ENCODE data around the gene C1orf116.

C1orf116 gene

DNA sequence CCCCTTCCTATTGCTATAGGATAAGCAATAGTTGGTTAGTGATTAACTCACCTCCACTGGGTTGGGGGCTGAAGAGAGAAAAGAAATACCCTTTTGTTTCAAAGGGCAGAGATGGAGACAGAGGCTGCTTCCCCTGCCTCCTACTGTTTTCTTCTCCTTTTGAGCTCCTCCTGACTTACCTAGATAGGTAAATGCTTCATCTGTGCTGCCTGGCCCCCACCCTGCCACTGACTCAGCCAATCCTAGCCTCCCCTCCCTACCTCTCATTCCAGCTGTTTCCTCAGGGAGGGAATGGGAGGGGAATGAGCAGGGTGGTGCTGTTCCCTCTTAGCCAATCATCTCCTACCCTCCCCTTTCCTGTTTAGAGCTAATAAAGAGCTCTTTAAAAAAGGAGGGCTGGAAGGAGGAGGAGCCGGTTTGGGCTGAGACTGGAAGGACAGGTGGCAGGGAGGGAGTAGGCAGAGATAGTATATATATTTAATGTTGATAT lies at the start of gene C1orf116:
TSS of gene C1orf116 (minus strand) at position 229 of the 490 bp plus-strand sequence. CDS start 5,158 bp downstream, outside the sequence.
- no peaks in the 10 kb centered on the region for H3K9me3 Mint-ChIP-seq
- H3K4me3 Mint-ChIP-seq = no peak within 1 kb of the TSS
- no peaks in the 10 kb centered on the region for H3K36me3 Mint-ChIP-seq
- H3K27ac Mint-ChIP-seq = no peak within 1 kb of the TSS
- H3K27me3 Mint-ChIP-seq = peaks cover 51% of the 10 kb centered on the region
- ATAC-seq = no peak
- no peaks in the 10 kb centered on the region for H3K4me1 Mint-ChIP-seq

DNA sequence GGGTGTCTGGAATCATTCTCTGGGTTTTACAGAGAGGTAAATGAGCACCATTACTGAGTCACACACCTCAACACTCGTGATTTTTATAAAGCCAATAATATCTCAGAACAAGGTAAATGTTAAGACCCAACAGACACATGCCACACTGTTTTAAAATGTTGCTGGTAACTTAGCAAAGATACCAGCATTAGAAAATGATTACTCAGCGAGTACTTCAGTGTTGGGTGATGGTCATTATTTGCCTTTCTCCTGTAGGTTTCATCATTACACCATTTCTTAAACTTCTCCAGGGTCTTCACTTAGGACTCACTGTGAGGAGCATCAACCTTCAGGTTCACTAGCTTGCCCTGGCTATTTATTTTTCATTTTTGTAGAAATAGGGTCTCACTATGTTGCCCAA lies 49.2 kb upstream of the C1orf116 start:
- H3K36me3 Mint-ChIP-seq = no peaks in the 10 kb centered on the region

DNA sequence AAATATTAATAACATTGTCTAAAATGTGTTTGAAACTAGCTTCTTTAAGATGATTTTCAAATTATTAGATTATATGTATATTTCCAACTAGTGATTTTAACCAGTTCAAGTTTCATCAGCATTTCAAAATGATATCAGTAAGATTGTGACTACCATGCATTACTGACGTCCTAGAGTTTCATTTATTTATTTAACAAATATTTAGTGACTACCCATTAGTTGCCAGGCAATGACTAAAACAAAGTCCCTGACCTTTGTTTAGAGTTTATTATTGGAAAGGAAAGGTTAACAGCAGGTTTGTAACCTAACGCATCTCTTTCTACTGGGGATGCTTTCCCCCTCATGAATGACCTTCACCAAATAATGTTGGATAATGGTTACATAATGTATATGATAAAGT lies 48.5 kb upstream of the C1orf116 start:
- H3K4me1 Mint-ChIP-seq = peaks cover 11% of the 10 kb centered on the region
- H3K4me3 Mint-ChIP-seq = no peak overlapping the region
- H3K27ac Mint-ChIP-seq = no peak overlapping the region
- H3K27me3 Mint-ChIP-seq = no peaks in the 10 kb centered on the region
- H3K9me3 Mint-ChIP-seq = no peaks in the 10 kb centered on the region
- H3K36me3 Mint-ChIP-seq = no peaks in the 10 kb centered on the region
- ATAC-seq = no peak

More for the DNA sequence above, 49.2 kb upstream of the C1orf116 start:
- Mint-ChIP-seq H3K4me1 (peaks cover 11% of the 10 kb centered on the region), H3K4me3 (no peak overlapping the region), H3K27ac (no peak overlapping the region), H3K9me3 (no peaks in the 10 kb centered on the region), H3K27me3 (no peaks in the 10 kb centered on the region)
- ATAC-seq = no peak

DNA sequence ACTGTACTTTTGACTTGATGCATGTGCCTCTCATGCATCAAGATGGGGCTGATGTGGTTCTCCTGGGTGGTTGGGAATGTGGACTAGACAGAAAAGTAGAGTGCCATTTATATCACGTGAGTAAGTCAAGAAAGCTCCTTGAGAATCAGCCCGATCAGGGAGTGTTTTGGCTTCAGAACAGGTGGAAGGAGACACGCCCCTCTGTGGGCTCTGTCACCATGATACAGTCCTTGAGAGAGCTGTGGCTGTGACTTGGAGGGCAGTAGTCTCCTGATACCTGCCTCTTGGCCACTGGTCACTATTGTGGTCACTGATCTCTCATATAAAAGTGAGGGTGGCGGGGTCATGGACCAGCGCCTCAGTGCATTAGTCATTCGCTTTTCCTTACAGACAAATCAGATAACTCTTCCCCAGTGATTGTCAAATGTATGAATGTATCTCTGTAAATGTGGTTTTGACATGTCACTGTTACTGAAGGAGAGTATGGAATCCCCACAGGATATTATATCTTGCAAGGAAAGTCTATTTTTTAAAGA lies 47.2 kb upstream of the C1orf116 start:
- H3K27me3 Mint-ChIP-seq = no peaks in the 10 kb centered on the region
- no peak for ATAC-seq
- H3K9me3 Mint-ChIP-seq = no peaks in the 10 kb centered on the region
- peaks cover 5% of the 10 kb centered on the region for H3K36me3 Mint-ChIP-seq
- H3K4me1 Mint-ChIP-seq = peaks cover 4% of the 10 kb centered on the region
- no peak overlapping the region for H3K4me3 Mint-ChIP-seq
- no peak overlapping the region for H3K27ac Mint-ChIP-seq

DNA sequence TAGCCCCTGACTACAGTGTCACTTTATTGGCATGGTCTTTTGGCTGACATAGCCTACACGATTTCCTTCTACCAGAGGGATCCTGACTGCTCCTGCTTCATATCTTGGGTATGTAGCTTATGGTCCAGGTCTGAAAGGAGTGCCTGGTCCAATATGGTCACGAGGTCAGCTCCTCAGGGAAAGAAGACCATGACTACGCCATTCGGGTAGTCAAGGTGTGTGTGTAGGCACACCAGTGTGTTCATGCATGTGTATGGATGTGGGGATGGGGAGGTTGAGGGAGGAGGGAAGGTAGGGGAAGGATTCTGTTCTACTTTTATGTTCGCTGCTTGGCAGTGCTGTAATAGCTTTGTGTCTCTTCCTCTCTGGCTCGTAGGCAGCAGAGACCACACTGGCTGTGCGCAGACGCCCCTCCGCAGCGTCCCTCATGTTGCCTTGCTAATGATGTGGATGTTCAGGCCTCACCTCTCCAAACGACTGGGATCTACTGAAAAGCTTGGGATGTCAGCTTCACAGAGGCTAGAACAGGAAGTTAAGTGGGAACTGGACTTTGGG lies 46.1 kb upstream of the C1orf116 start:
- H3K36me3 Mint-ChIP-seq = peaks cover 11% of the 10 kb centered on the region
- H3K27ac Mint-ChIP-seq = no peak overlapping the region
- H3K27me3 Mint-ChIP-seq = no peaks in the 10 kb centered on the region
- no peaks in the 10 kb centered on the region for H3K4me1 Mint-ChIP-seq
- no peaks in the 10 kb centered on the region for H3K9me3 Mint-ChIP-seq
- no peak overlapping the region for H3K4me3 Mint-ChIP-seq
- ATAC-seq = no peak

DNA sequence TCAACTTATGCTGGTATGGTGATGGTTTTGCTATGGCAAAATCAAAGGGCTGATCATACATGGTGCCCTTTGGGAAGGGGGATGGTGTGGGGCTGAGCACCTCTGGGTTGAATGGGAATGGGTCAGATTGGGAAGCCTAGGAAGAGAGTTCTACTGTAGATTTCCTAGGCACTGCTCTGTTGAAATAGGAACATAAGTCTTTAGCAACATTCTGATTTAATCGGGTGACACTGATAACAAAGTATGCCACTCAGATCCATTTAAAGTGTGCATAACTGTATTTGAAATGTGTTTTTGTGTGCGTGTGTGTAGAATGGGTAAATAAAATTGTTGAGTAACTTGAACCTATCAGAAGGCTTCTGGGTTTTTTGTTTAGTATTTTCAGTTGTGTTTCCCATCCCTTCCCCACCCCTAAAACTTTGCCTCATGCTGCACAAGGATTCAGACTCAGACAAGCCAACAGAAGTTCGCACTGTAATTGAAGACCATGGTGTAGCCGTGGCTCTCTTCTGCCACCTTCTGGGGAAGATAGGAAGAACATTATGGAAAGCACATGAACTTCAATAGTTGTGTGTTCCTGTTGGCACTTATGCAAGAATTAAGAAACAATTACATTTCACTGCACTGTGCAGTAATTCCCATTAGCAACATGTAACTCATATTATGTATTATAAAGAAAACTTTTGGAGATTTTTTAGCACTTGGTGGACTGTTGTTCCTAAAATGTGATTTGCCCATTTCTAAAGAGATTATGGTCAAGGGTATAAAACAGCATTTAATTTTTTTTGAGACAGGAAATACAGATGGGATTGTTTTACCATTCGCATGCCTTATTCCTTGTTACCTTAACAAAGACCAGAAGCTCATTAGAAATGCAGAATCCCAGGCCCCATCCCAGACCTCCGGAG lies 45.2 kb upstream of the C1orf116 start:
- no peaks in the 10 kb centered on the region for H3K9me3 Mint-ChIP-seq
- no peak overlapping the region for H3K27ac Mint-ChIP-seq
- peaks cover 20% of the 10 kb centered on the region for H3K36me3 Mint-ChIP-seq
- H3K4me1 Mint-ChIP-seq = no peaks in the 10 kb centered on the region
- H3K4me3 Mint-ChIP-seq = no peak overlapping the region
- ATAC-seq = peak; percentile 72
- H3K27me3 Mint-ChIP-seq = no peaks in the 10 kb centered on the region

DNA sequence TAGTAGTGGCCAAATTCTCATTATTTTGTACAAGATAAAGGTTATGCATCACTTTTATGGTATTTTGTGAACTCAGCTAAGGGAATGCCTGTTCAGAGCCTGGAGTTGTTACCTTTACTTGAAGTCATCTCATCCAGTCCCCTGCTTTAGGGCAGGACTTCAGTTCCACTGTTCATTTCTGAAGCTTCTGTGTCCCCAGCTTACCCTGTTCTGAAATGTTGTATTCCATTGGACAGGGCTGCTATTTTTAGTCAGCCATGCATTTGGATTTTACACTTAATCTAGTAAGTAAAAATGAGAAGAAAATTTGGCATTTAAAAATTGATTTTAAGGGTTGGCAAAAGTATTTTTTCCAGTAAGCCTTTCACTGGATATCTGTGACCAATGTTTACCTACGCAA lies 44.5 kb upstream of the C1orf116 start:
- no peaks in the 10 kb centered on the region for H3K27me3 Mint-ChIP-seq
- H3K9me3 Mint-ChIP-seq = no peaks in the 10 kb centered on the region
- no peak overlapping the region for H3K27ac Mint-ChIP-seq
- H3K36me3 Mint-ChIP-seq = peaks cover 27% of the 10 kb centered on the region
- no peak overlapping the region for H3K4me3 Mint-ChIP-seq
- no peaks in the 10 kb centered on the region for H3K4me1 Mint-ChIP-seq
- no peak for ATAC-seq

DNA sequence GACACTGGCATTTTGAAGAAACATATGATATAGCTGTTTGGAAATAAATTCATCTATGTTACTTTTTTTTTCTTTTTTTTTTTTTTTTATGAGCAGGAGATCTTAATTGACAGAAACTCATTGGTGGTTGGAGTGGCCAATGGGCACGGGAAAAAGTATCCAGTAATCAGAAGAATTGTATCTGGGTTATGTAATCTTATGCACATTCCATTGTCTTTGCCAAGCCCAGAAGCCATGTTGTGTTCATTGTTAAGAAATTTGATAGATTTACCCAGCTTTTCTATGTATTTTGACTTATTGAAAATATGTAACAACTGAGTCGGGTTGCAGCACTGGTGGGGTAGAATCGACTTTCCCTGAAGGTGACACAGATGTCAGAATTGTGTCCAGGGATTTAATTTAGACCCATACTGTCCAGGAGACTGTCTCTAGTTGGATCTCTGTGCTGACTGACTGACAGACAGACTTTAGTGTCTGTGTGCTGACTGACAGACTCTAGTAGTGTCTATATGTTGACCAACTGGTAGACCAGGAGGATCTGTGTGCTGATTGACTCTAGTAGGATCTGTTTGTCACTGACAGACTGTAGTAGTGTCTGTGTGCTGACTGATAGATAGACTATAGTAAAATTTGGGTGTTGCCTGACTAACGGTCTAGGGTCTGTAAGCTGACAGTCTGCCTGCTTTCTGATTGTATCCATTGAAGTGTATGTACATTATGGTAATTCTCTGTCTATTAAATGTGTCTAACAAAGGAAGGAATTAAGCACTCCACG lies 43.8 kb upstream of the C1orf116 start:
- no peaks in the 10 kb centered on the region for H3K4me1 Mint-ChIP-seq
- no peaks in the 10 kb centered on the region for H3K9me3 Mint-ChIP-seq
- ATAC-seq = no peak
- H3K36me3 Mint-ChIP-seq = peaks cover 30% of the 10 kb centered on the region
- H3K4me3 Mint-ChIP-seq = no peak overlapping the region
- no peaks in the 10 kb centered on the region for H3K27me3 Mint-ChIP-seq
- no peak overlapping the region for H3K27ac Mint-ChIP-seq

DNA sequence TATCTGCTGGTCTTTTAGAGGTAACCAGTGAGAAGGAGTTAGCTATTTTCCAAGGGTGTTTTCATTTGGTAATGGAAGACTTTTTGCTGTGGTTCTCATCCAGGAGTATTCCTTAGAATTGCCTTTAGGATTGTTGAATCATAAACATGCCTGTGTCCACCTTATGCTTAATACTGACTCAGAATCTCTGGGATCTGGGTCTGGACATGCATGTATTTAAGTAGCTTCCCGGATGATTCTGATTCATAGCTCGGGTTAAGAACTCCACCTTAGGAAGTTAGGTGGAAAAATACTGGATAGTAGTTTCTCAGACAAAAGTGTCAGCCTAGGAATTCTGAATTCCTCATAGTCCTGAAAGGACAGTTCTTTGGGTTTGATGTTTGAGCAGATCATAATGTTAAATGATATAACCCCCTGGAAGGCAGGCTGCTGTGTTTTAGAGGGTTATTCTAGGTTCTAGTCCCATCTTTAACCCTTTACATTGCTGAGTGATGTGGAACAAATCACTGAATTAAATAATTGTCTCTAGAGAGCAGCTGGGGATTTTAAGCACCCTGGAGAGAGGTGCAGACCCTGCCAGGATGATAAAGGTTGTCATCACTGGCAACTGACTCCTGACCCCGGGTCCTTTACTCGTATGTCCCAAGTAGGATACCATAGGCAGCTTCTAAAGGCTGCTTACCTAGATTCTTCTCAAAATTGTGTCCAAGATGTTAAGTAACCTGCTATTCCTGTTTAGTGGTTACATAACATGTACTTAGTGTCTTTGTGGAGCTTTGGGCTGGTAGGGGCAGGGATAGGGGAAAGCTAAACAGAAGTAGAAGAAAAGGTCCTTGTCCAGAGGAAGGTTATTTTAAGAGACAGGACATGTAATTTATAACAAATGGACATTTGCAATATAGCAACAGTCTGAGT lies 41.6 kb upstream of the C1orf116 start:
- ATAC-seq = no peak
- no peaks in the 10 kb centered on the region for H3K9me3 Mint-ChIP-seq
- peaks cover 36% of the 10 kb centered on the region for H3K36me3 Mint-ChIP-seq
- H3K4me3 Mint-ChIP-seq = no peak overlapping the region
- H3K27me3 Mint-ChIP-seq = no peaks in the 10 kb centered on the region
- peaks cover 20% of the 10 kb centered on the region for H3K4me1 Mint-ChIP-seq
- H3K27ac Mint-ChIP-seq = no peak overlapping the region

DNA sequence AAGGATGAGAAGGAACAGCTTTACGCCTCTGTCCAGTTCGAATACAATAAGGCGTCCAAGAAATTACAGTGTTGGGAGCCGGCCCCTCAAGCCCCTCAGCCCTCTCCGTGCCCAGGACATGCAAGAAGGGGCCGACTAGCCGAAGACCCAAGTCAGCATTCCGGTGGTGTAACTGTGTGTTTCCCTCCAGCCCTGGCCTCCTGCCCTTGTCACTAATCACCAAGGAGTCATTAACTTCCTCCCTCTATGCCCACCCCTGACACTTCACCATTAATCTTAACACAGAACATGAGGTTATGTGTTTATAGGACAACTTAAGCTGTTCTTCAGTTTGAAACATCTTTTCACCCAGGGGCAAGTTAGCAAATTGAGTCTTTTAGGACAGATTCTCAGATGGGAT lies 39.7 kb upstream of the C1orf116 start:
- Mint-ChIP-seq H3K4me3 (no peak overlapping the region), H3K27ac (no peak overlapping the region), H3K9me3 (no peaks in the 10 kb centered on the region)

DNA sequence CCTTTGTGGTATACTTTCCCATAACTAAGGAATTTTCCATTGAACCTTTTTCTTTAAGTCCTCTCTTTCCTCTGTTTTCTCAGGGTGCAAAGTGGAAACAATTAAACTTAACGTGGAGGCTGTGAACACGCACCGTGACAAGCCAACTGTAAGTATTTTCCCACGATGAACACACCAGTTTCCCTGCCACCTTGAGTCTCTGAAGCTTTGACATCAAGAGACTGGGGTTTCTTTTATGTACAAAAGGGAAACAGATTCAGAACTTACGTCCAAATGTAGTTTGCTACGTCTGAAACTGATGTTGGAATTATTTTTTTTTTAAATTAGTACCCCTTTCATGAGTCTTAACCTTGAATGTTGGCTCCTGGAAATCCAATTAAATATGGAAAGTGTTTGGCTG lies 38.9 kb upstream of the C1orf116 start:
- ATAC-seq = no peak
- Mint-ChIP-seq H3K27me3 (no peaks in the 10 kb centered on the region), H3K4me1 (peaks cover 23% of the 10 kb centered on the region), H3K4me3 (no peak overlapping the region), H3K9me3 (no peaks in the 10 kb centered on the region), H3K36me3 (peaks cover 53% of the 10 kb centered on the region), H3K27ac (no peak overlapping the region)

More for the DNA sequence above, 39.7 kb upstream of the C1orf116 start:
- peaks cover 51% of the 10 kb centered on the region for H3K36me3 Mint-ChIP-seq
- no peak for ATAC-seq
- peaks cover 23% of the 10 kb centered on the region for H3K4me1 Mint-ChIP-seq
- no peaks in the 10 kb centered on the region for H3K27me3 Mint-ChIP-seq

DNA sequence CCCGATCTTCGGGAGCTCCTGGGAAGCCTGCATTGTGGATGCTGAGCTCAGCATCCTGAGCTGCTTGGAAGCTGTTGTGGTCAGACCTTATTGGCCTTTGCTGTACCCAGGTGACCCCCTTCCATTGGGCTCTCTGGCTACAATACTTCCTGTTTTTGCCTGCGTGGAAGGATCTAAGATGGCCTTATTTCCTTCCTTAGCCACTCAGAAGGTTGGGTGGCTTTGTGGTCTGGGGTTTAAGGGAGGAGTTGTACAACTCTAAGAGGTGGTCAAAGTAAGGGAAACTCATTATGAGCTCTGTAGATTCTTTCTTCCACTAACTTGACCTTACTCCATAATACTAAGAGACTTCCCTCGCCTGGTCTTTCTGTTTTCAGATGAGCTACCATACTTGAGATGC lies 38.3 kb upstream of the C1orf116 start:
- ATAC-seq = peak; percentile 56
- Mint-ChIP-seq H3K36me3 (peaks cover 51% of the 10 kb centered on the region), H3K27me3 (no peaks in the 10 kb centered on the region), H3K4me1 (peaks cover 23% of the 10 kb centered on the region), H3K27ac (no peak overlapping the region), H3K9me3 (no peaks in the 10 kb centered on the region), H3K4me3 (no peak overlapping the region)

DNA sequence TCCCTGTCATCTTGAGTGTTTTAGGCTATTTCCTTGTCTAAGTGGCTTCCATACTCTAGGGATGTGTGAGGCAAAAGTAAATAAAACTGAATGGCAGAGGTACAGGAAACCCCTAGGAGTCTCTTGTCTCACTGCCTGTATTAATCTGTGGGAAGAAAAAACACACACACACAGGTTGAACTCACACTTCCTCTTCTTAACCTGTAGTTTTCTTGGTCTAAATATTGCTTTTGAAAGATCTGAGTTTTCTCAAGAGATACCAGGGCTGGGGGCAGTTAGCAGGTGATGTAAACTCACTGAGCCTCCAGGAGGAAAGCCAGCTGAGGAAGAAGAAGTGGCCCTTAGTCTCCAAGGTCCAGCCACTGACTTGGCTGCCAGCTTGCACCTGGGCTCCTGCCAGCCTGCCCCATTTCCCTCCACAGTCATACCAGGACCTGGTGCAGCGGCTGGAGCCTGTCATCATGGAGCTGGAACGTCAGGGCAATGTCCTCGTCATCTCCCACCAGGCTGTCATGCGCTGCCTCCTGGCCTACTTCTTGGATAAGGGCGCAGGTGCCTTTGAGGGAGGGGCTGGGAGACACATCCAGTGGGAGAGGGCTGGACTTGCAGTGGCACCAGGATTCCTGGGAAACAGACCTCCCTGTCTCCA lies 37.4 kb upstream of the C1orf116 start:
- H3K27me3 Mint-ChIP-seq = no peaks in the 10 kb centered on the region
- H3K4me3 Mint-ChIP-seq = no peak overlapping the region
- no peak overlapping the region for H3K27ac Mint-ChIP-seq
- peaks cover 23% of the 10 kb centered on the region for H3K4me1 Mint-ChIP-seq
- no peaks in the 10 kb centered on the region for H3K9me3 Mint-ChIP-seq
- peaks cover 50% of the 10 kb centered on the region for H3K36me3 Mint-ChIP-seq
- peak; percentile 39 for ATAC-seq

DNA sequence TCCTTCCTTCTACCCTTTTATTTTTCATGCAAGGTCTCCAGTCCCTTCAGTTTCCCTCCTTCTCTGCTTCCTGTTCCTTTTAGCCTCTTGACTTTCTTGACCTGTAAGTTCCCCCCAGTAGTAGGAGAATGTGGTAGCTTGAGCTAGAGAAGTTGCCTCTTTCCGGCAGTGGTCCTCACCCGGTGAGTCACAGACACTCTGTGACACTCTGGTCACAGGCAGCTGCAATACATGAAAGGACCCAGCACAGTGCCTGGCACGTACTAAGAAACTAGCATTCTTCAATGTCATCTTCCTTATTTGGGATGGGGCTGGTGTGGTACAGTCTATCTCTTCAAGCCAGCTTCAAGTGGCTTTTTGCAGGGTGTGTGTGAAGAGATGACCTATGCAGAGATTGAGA lies 36.5 kb upstream of the C1orf116 start:
- H3K9me3 Mint-ChIP-seq = no peaks in the 10 kb centered on the region
- peaks cover 53% of the 10 kb centered on the region for H3K36me3 Mint-ChIP-seq
- no peak overlapping the region for H3K4me3 Mint-ChIP-seq
- no peak for ATAC-seq
- H3K27ac Mint-ChIP-seq = no peak overlapping the region
- H3K4me1 Mint-ChIP-seq = peaks cover 23% of the 10 kb centered on the region
- H3K27me3 Mint-ChIP-seq = no peaks in the 10 kb centered on the region

Data from stimulated activated memory B cell treated with anti-CD40 and anti-IgM and Interleukin-4, amounts not matched to agents 10 μg/mL and 1 μg/mL and 100 μg/mL, for 72 hours (primary cell).